Measurements from ENCODE around the gene SND1.

- TF ChIP-seq CTCF (IDR thresholded peaks at IDR 0.05) = no peak
- TF ChIP-seq POLR2A (IDR thresholded peaks at IDR 0.05) = no peak
These were observed 124.9 kb downstream of the SND1 start for GRCh38 chr7:127776776-127777386.

Measured in transverse colon (tissue), 3 donors.